ENCODE data around the gene AAMP.

DNA sequence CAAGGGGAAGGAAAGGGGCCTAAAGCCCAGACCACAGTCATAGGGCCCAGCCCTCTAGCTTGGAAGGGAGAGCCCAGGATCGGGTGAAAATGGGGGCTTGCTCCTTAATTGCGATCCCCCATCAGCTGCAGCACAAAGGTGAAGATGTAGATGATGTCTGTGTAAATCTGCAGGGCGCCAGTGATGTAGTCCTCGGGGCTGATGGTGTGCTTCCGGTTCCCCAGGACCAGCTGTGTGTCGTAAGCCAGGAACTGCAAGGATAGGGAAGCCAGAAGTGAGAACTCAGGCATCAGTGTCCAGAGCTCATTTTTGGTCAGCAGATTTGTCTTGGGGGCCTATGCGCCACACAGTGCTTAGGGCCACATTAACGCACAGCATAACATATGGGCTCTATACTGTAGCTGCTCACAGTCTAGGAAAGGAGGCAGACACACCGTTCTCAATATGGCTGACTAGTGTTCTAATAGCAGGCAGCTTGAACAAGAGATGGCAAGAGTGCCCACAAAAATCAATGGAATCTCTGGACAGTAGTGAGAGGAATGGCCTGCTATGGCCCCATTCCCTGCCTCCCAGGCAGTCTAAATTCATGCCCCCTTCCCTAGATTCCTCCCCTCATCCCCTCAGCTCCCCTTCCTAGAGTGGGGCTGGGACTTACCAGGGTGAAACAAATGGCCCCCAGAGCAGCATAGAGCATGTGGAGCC, 5.6 kb upstream of the AAMP start:
- no peak for TF ChIP-seq POLR2AphosphoS5 (IDR thresholded peaks at IDR 0.05)
- TF ChIP-seq, protein P1, sequence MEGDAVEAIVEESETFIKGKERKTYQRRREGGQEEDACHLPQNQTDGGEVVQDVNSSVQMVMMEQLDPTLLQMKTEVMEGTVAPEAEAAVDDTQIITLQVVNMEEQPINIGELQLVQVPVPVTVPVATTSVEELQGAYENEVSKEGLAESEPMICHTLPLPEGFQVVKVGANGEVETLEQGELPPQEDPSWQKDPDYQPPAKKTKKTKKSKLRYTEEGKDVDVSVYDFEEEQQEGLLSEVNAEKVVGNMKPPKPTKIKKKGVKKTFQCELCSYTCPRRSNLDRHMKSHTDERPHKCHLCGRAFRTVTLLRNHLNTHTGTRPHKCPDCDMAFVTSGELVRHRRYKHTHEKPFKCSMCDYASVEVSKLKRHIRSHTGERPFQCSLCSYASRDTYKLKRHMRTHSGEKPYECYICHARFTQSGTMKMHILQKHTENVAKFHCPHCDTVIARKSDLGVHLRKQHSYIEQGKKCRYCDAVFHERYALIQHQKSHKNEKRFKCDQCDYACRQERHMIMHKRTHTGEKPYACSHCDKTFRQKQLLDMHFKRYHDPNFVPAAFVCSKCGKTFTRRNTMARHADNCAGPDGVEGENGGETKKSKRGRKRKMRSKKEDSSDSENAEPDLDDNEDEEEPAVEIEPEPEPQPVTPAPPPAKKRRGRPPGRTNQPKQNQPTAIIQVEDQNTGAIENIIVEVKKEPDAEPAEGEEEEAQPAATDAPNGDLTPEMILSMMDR (IDR thresholded peaks at IDR 0.05): no peak

All from esophagus muscularis mucosa (tissue), 3 donors.